ENCODE data around the gene CAPRIN1. TPM values are rescaled to one million over a fixed set of nuclear protein-coding genes. Genes with fewer than 3 reads are reported as not detected.

The CAPRIN1 gene
- total and polyA plus RNA-seq, 2 experiments from 2014 or later = 127 to 176 TPM

GRCh38 chr11:34124885-34125668 is 73.5 kb downstream of the CAPRIN1 start:
- Histone ChIP-seq H3K27ac (no peak overlapping the region), H3K36me3 (ENCODE audit: low read depth) (peaks cover 62% of the 10 kb centered on the region), H3K4me2 (ENCODE audit: unreplicated experiment) (no peak overlapping the region), H3K27me3 (replicated peaks; ENCODE audit: insufficient read depth) (no peaks in the 10 kb centered on the region), H3K9me3 (ENCODE audit: low read depth) (no peaks in the 10 kb centered on the region), H3K79me2 (ENCODE audit: insufficient read depth) (no peaks in the 10 kb centered on the region; the same call in 1 of the 2 replicates), H4K20me1 (ENCODE audit: insufficient read depth) (no peaks in the 10 kb centered on the region), H2AFZ (no peak overlapping the region), H3F3A (ENCODE audit: insufficient read depth) (peaks cover 5% of the 10 kb centered on the region; the same call in 1 of the 2 replicates), H3K9me2 (ENCODE audit: insufficient read depth) (no peaks in the 10 kb centered on the region), H3K4me1 (ENCODE audit: insufficient read depth) (no peaks in the 10 kb centered on the region), H3K4me3 (no peak overlapping the region), H3K9ac (no peak overlapping the region)
- WGBS, 2 experiments (ENCODE audit: low coverage in 1 of 2, low lambda C conversion rate in 2 of 2, missing lambda C conversion rate in 2 of 2) = 96 to 99% methylated on average over 4 of the region's 4 CpGs
- DNase-seq = no peak
- in situ Hi-C loops (cut with MboI) = no loop called here
- TF ChIP-seq EZH2 (IDR thresholded peaks at IDR 0.05; ENCODE audit: insufficient read depth, poor library complexity, severe bottlenecking) (no peak), EZH2phosphoT487 (IDR thresholded peaks at IDR 0.05; ENCODE audit: insufficient read depth, low read depth) (no peak)

GRCh38 chr11:34126959-34127848 is 75.7 kb downstream of the CAPRIN1 start:
- Histone ChIP-seq H2AFZ (no peak overlapping the region), H3K4me2 (ENCODE audit: unreplicated experiment) (no peak overlapping the region), H3K27me3 (replicated peaks; ENCODE audit: insufficient read depth) (no peaks in the 10 kb centered on the region), H3F3A (ENCODE audit: insufficient read depth) (peaks cover 5% of the 10 kb centered on the region; the same call in 1 of the 2 replicates), H3K4me1 (ENCODE audit: insufficient read depth) (no peaks in the 10 kb centered on the region), H3K9ac (no peak overlapping the region), H3K4me3 (no peak overlapping the region), H3K9me2 (ENCODE audit: insufficient read depth) (no peaks in the 10 kb centered on the region), H4K20me1 (ENCODE audit: insufficient read depth) (no peaks in the 10 kb centered on the region), H3K9me3 (ENCODE audit: low read depth) (no peaks in the 10 kb centered on the region), H3K79me2 (ENCODE audit: insufficient read depth) (no peaks in the 10 kb centered on the region; the same call in 1 of the 2 replicates), H3K36me3 (ENCODE audit: low read depth) (peaks cover 58% of the 10 kb centered on the region), H3K27ac (no peak overlapping the region)
- no peak for DNase-seq
- WGBS, 2 experiments (ENCODE audit: low coverage in 1 of 2, low lambda C conversion rate in 2 of 2, missing lambda C conversion rate in 2 of 2) = 84 to 88% methylated on average over 12 of the region's 12 CpGs
- TF ChIP-seq EZH2 (IDR thresholded peaks at IDR 0.05; ENCODE audit: insufficient read depth, poor library complexity, severe bottlenecking) (no peak), EZH2phosphoT487 (IDR thresholded peaks at IDR 0.05; ENCODE audit: insufficient read depth, low read depth) (no peak)
- in situ Hi-C loops (cut with MboI) = no loop called here

GRCh38 chr11:34128824-34129223 is 77.3 kb downstream of the CAPRIN1 start:
- Histone ChIP-seq H3K4me2 (ENCODE audit: unreplicated experiment) (no peak overlapping the region), H3K9me2 (ENCODE audit: insufficient read depth) (no peaks in the 10 kb centered on the region), H3F3A (ENCODE audit: insufficient read depth) (peaks cover 5% of the 10 kb centered on the region; the same call in 1 of the 2 replicates), H3K79me2 (ENCODE audit: insufficient read depth) (no peaks in the 10 kb centered on the region; the same call in 1 of the 2 replicates), H2AFZ (no peak overlapping the region), H3K27ac (no peak overlapping the region), H3K9ac (no peak overlapping the region), H3K36me3 (ENCODE audit: low read depth) (peaks cover 68% of the 10 kb centered on the region), H4K20me1 (ENCODE audit: insufficient read depth) (no peaks in the 10 kb centered on the region), H3K27me3 (replicated peaks; ENCODE audit: insufficient read depth) (no peaks in the 10 kb centered on the region), H3K9me3 (ENCODE audit: low read depth) (no peaks in the 10 kb centered on the region), H3K4me1 (ENCODE audit: insufficient read depth) (no peaks in the 10 kb centered on the region), H3K4me3 (no peak overlapping the region)
- in situ Hi-C loops (cut with MboI) = no loop called here
- TF ChIP-seq EZH2phosphoT487 (IDR thresholded peaks at IDR 0.05; ENCODE audit: insufficient read depth, low read depth) (no peak), EZH2 (IDR thresholded peaks at IDR 0.05; ENCODE audit: insufficient read depth, poor library complexity, severe bottlenecking) (no peak)
- DNase-seq = no peak
- 100% methylated on average over 3 of the region's 3 CpGs for WGBS, 2 experiments (ENCODE audit: low coverage in 1 of 2, low lambda C conversion rate in 2 of 2, missing lambda C conversion rate in 2 of 2)

GRCh38 chr11:34132261-34132965 is 80.9 kb downstream of the CAPRIN1 start:
- WGBS, 2 experiments (ENCODE audit: low coverage in 1 of 2, low lambda C conversion rate in 2 of 2, missing lambda C conversion rate in 2 of 2) = 92 to 93% methylated on average over 4 of the region's 4 CpGs
- no peak for TF ChIP-seq EZH2 (IDR thresholded peaks at IDR 0.05; ENCODE audit: insufficient read depth, poor library complexity, severe bottlenecking)
- no peak for TF ChIP-seq EZH2phosphoT487 (IDR thresholded peaks at IDR 0.05; ENCODE audit: insufficient read depth, low read depth)
- Histone ChIP-seq H3K9me2 (ENCODE audit: insufficient read depth) (no peaks in the 10 kb centered on the region), H3F3A (ENCODE audit: insufficient read depth) (no peaks in the 10 kb centered on the region), H3K36me3 (ENCODE audit: low read depth) (peaks cover 58% of the 10 kb centered on the region), H3K4me1 (ENCODE audit: insufficient read depth) (no peaks in the 10 kb centered on the region), H3K9ac (no peak overlapping the region), H3K4me3 (no peak overlapping the region), H3K27ac (no peak overlapping the region), H3K4me2 (ENCODE audit: unreplicated experiment) (no peak overlapping the region), H3K79me2 (ENCODE audit: insufficient read depth) (no peaks in the 10 kb centered on the region), H2AFZ (no peak overlapping the region), H3K9me3 (ENCODE audit: low read depth) (no peaks in the 10 kb centered on the region), H4K20me1 (ENCODE audit: insufficient read depth) (no peaks in the 10 kb centered on the region), H3K27me3 (replicated peaks; ENCODE audit: insufficient read depth) (no peaks in the 10 kb centered on the region)
- no peak for DNase-seq
- in situ Hi-C loops (cut with MboI) = no loop called here
